HCT116 (cell line): ENCODE measurements around the gene GSTK1. TPM values are rescaled to one million over a fixed set of nuclear protein-coding genes. Genes with fewer than 3 reads are reported as not detected.

Experiments used
- ATAC-seq: fragments of 200-7000 bp; cut with Tn5 transposase; 2 replicates; pipeline ENCODE4 v1.9.1; 2020; ENCODE audit warnings: mild to moderate bottlenecking, moderate library complexity
- BruUV-seq: library from RNA; stranded (reverse); fragments of 400-500 nt; replicated peaks from 2 replicates; lab custom pipeline; 2021; lab: Mats Ljungman, UMichigan
- CTCF ChIA-PET: fragments of 300-600 bp; sonication (Branson Sonifier 250); formaldehyde crosslinking; loops from one replicate; lab custom pipeline; 2021; ENCODE audit warnings: antibody characterized with exemption; lab: Charles Lee
- POLR2A ChIA-PET: fragments of 300-600, 350-600 bp; sonication (Branson Sonifier 250); formaldehyde crosslinking; loops from one replicate; lab custom pipeline; 2021; ENCODE audit warnings: antibody characterized with exemption; lab: Charles Lee
- RAD21 ChIA-PET, 2 experiments: fragments of 300-600 bp; sonication (Branson Sonifier 250); formaldehyde crosslinking; loops; one replicate each; lab custom pipeline; 2023; ENCODE audit warnings: low total read pairs in 2 of 2; ENCODE audit not compliant: uncharacterized antibody in 2 of 2, unreplicated experiment in 2 of 2, low non-redundant PET in 1 of 2; lab: Charles Lee
- DNase-seq: peaks from one replicate; pipeline ENCODE4 v3.0.0-alpha.2; 2010; ENCODE audit warnings: low read depth, low spot score
- H2AFZ ChIP-seq: fragments of 200-600 bp; shearing (Covaris generic), sonication (generic); 2 replicates; pipeline ENCODE4 v1.6.1; 2017; ENCODE audit warnings: low read depth, mixed run types, mixed read lengths, antibody characterized with exemption, low read length; ENCODE audit not compliant: poor library complexity, severe bottlenecking
- H3K27ac ChIP-seq: 2 replicates; pipeline ENCODE4 v1.5.1; 2012; ENCODE audit warnings: low read depth, low read length
- H3K27me3 ChIP-seq: fragments of 200-600 bp; sonication (generic); 2 replicates; pipeline ENCODE4 v1.6.1; 2016; ENCODE audit warnings: mixed run types, low read length, mixed read lengths; ENCODE audit not compliant: insufficient read depth
- H3K36me3 ChIP-seq, 2 experiments: fragments of 200-500 bp in 1 of 2; fragments of 200-600 bp in 1 of 2; sonication (Bioruptor generic) in 1 of 2; sonication (generic) in 1 of 2; 2 replicates each; pipeline versions ENCODE4 v1.5.1 to v1.6.1; 2014 to 2016; ENCODE audit warnings: low read length in 2 of 2, inconsistent platforms in 1 of 2, mixed read lengths in 1 of 2, mixed run types in 1 of 2; ENCODE audit not compliant: insufficient read depth in 2 of 2, control insufficient read depth in 1 of 2
- H3K4me1 ChIP-seq, 2 experiments: fragments of 200-600 bp in 1 of 2; sonication (generic) in 1 of 2; 2 replicates each; pipeline versions ENCODE4 v1.5.1 to v1.6.1; 2012 to 2017; ENCODE audit warnings: low read length in 2 of 2, inconsistent platforms in 1 of 2, mild to moderate bottlenecking in 1 of 2, mixed read lengths in 1 of 2, mixed run types in 1 of 2, moderate library complexity in 1 of 2; ENCODE audit not compliant: insufficient read depth in 2 of 2, control insufficient read depth in 1 of 2
- H3K4me2 ChIP-seq: fragments of 200-600 bp; sonication (generic); 2 replicates; pipeline ENCODE4 v1.6.1; 2017; ENCODE audit warnings: mixed run types, low read length, mixed read lengths
- H3K4me3 ChIP-seq, 2 experiments: fragments of 200-600 bp in 1 of 2; sonication (generic) in 1 of 2; replicated peaks in 1 of 2; 2 replicates each; pipeline ENCODE4 v1.5.1; 2011 to 2016; ENCODE audit warnings: low read length in 2 of 2, control low read depth in 1 of 2, low read depth in 1 of 2, mild to moderate bottlenecking in 1 of 2, mixed read lengths in 1 of 2, mixed run types in 1 of 2
- H3K79me2 ChIP-seq: fragments of 200-600 bp; sonication (generic); 2 replicates; pipeline ENCODE4 v1.6.1; 2017; ENCODE audit warnings: mild to moderate bottlenecking, mixed run types, low read length, moderate library complexity, mixed read lengths; ENCODE audit not compliant: insufficient read depth
- H3K9ac ChIP-seq: fragments of 200-600 bp; sonication (generic); 2 replicates; pipeline ENCODE4 v1.6.1; 2016; ENCODE audit warnings: low read length, mixed read lengths
- H3K9me2 ChIP-seq: fragments of 200-600 bp; sonication (generic), shearing (Covaris generic); 2 replicates; pipeline ENCODE4 v1.6.1; 2017; ENCODE audit warnings: mixed run types, mild to moderate bottlenecking, moderate library complexity; ENCODE audit not compliant: insufficient read depth
- H3K9me3 ChIP-seq, 2 experiments: fragments of 200-500 bp in 1 of 2; fragments of 200-600 bp in 1 of 2; sonication (Bioruptor generic) in 1 of 2; sonication (generic) in 1 of 2; 2 replicates each; pipeline ENCODE4 v1.6.1; 2014 to 2017; ENCODE audit warnings: low read length in 2 of 2, mixed read lengths in 2 of 2, inconsistent platforms in 1 of 2, low read depth in 1 of 2, mild to moderate bottlenecking in 1 of 2, mixed run types in 1 of 2, moderate library complexity in 1 of 2; ENCODE audit not compliant: control insufficient read depth in 1 of 2, insufficient read depth in 1 of 2
- H4K20me1 ChIP-seq: fragments of 200-600 bp; sonication (generic), shearing (Covaris generic); 2 replicates; pipeline ENCODE4 v1.6.1; 2017; ENCODE audit warnings: mixed run types, mild to moderate bottlenecking, moderate library complexity; ENCODE audit not compliant: insufficient read depth
- ATF3 ChIP-seq: IDR thresholded peaks from 2 replicates; pipeline ENCODE4 v1.6.1; 2012
- CBX3 ChIP-seq: IDR thresholded peaks from 2 replicates; pipeline ENCODE4 v1.6.1; 2012; ENCODE audit warnings: low read depth
- CEBPB ChIP-seq: IDR thresholded peaks from 2 replicates; pipeline ENCODE4 v1.6.1; 2012; ENCODE audit warnings: low read depth
- CTCF ChIP-seq, 3 experiments: fragments of 200-600 bp in 1 of 3; sonication (generic) in 1 of 3; IDR thresholded peaks in 2 of 3; conservative IDR thresholded peaks in 1 of 3; 2 replicates each; pipeline ENCODE4 v1.5.1; 2012 to 2017; ENCODE audit warnings: low read depth in 2 of 3, low read length in 2 of 3, antibody characterized with exemption in 1 of 3, borderline replicate concordance in 1 of 3, control low read depth in 1 of 3, mild to moderate bottlenecking in 1 of 3, mixed read lengths in 1 of 3, mixed run types in 1 of 3, moderate library complexity in 1 of 3; ENCODE audit not compliant: insufficient read depth in 1 of 3
- EGR1 ChIP-seq: IDR thresholded peaks from 2 replicates; pipeline ENCODE4 v1.6.1; 2012; ENCODE audit warnings: low read depth
- EZH2 ChIP-seq: fragments of 200-600 bp; sonication (generic); IDR thresholded peaks from 2 replicates; pipeline ENCODE4 v1.6.1; 2017; ENCODE audit warnings: antibody characterized with exemption, mixed run types
- EZH2phosphoT487 ChIP-seq: fragments of 200-600 bp; IDR thresholded peaks from 2 replicates; pipeline ENCODE4 v1.6.1; 2018; ENCODE audit warnings: antibody characterized with exemption, borderline replicate concordance
- FOSL1 ChIP-seq: IDR thresholded peaks from 2 replicates; pipeline ENCODE4 v1.6.1; 2012; ENCODE audit warnings: low read depth
- JUND ChIP-seq: IDR thresholded peaks from 2 replicates; pipeline ENCODE4 v1.6.1; 2012
- MAX ChIP-seq: IDR thresholded peaks from 2 replicates; pipeline ENCODE4 v1.6.1; 2012
- POLR2A ChIP-seq: IDR thresholded peaks from 2 replicates; pipeline ENCODE4 v1.7.0; 2011; ENCODE audit warnings: borderline replicate concordance; ENCODE audit not compliant: insufficient read depth, insufficient read length; ENCODE audit errors: extremely low read depth
- REST ChIP-seq: IDR thresholded peaks from 2 replicates; pipeline ENCODE4 v1.6.1; 2012; ENCODE audit warnings: low read depth
- SIN3A ChIP-seq: IDR thresholded peaks from 2 replicates; pipeline ENCODE4 v1.6.1; 2012; ENCODE audit warnings: low read depth
- SP1 ChIP-seq: IDR thresholded peaks from 2 replicates; pipeline ENCODE4 v1.6.1; 2012; ENCODE audit warnings: low read depth
- TCF7L2 ChIP-seq: IDR thresholded peaks from 2 replicates; pipeline ENCODE4 v1.7.0; 2011; ENCODE audit warnings: borderline replicate concordance, inconsistent platforms; ENCODE audit not compliant: insufficient read depth, insufficient read length; ENCODE audit errors: extremely low read depth
- YY1 ChIP-seq: IDR thresholded peaks from 2 replicates; pipeline ENCODE4 v1.6.1; 2011; ENCODE audit warnings: low read length, low read depth, moderate library complexity, mild to moderate bottlenecking; ENCODE audit not compliant: insufficient replicate concordance; ENCODE audit errors: extremely low read depth
- intact Hi-C: fragments of 100-400 bp; cut with micrococcal nuclease; formaldehyde crosslinking; loops from 2 replicates; pipeline ENCODE4 v1.10.0; 2022
- total RNA-seq: library from RNA; stranded (reverse); gene quantifications from one replicate; pipeline ENCODE4 v1.2.1, GENCODE V29; 2021; ENCODE audit not compliant: unreplicated experiment

Gene GSTK1
- total RNA-seq, 1 experiment from 2014 or later: 83.6 TPM

DNA sequence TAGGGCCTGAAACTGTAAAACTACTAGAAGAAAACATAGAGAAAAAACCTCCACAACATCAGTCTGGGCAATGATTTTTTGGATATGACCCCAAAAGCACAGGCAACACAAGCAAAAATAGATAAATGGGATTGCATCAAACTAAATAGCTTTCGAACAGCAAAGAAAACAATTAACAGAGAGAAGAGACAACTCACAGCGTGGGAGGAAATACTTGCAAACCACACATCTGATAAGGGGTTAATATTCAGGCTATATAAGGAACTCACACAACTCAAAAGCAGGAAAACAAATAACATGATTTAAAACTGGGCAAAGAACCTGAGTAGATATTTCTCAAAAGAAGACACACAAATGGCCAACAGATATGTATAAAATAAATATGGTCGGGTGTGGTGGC, 7.7 kb upstream of the GSTK1 start:
- TF ChIP-seq MAX (no peak), EZH2 (no peak), YY1 (no peak), CEBPB (no peak), JUND (no peak), REST (no peak), EZH2phosphoT487 (no peak), TCF7L2 (no peak), FOSL1 (no peak), SIN3A (no peak), SP1 (no peak), EGR1 (no peak), POLR2A (no peak), CBX3 (no peak), ATF3 (no peak), CTCF (IDR thresholded peaks at IDR 0.05 in 2 of 3, conservative IDR thresholded peaks at IDR 0.05 in 1 of 3; ENCODE audit: borderline replicate concordance in 1 of 3, insufficient read depth in 1 of 3, low read depth in 2 of 3, low read length in 2 of 3) (no peak)
- ChIA-PET RAD21 (interaction anchor here in 1 of 2 experiments (0.6 kb wide), 1 partner anchor 153 kb away, joined by 3 read pairs; the partner anchor contains the start of gene EPHA1), CTCF (interaction anchor here (1.7 kb wide), 1 partner anchor 15 kb away, joined by 16 read pairs; no protein-coding TSS in a partner anchor), POLR2A (no interaction called here)
- BruUV-seq: no TSS peak
- H3K4me1 ChIP-seq: peaks cover 6 to 16% of the 10 kb centered on the region in 2 experiments; a peak in 3 of 4 replicates
- no peak overlapping the region for H2AFZ ChIP-seq
- no peaks in the 10 kb centered on the region for H3K79me2 ChIP-seq
- no peak overlapping the region for H3K9ac ChIP-seq
- no peaks in the 10 kb centered on the region for H3K9me3 ChIP-seq
- DNase-seq (no peak), ATAC-seq (no peak)
- no peaks in the 10 kb centered on the region for H4K20me1 ChIP-seq
- no peaks in the 10 kb centered on the region for H3K9me2 ChIP-seq
- no peaks in the 10 kb centered on the region for H3K36me3 ChIP-seq
- H3K4me2 ChIP-seq: no peak overlapping the region
- no peak overlapping the region for H3K4me3 ChIP-seq
- intact Hi-C loops: loop anchor here (5.0 kb wide), 1 partner anchor 152 kb away; the partner anchor contains the start of gene EPHA1
- H3K27ac ChIP-seq: no peak overlapping the region
- H3K27me3 ChIP-seq: no peaks in the 10 kb centered on the region
